Stimulated activated CD4-positive, alpha-beta T cell treated with anti-CD3 and anti-CD28 coated beads, TNF-alpha, amount 100 ng/mL, for 24 hours (primary cell): ENCODE measurements around the gene FRS3.

Experiments used
- DNase-seq, 3 experiments: peaks; one replicate each; pipeline ENCODE4 v3.0.0-alpha.2; 2020; ENCODE audit warnings: low read depth in 3 of 3

The FRS3 gene

DNA sequence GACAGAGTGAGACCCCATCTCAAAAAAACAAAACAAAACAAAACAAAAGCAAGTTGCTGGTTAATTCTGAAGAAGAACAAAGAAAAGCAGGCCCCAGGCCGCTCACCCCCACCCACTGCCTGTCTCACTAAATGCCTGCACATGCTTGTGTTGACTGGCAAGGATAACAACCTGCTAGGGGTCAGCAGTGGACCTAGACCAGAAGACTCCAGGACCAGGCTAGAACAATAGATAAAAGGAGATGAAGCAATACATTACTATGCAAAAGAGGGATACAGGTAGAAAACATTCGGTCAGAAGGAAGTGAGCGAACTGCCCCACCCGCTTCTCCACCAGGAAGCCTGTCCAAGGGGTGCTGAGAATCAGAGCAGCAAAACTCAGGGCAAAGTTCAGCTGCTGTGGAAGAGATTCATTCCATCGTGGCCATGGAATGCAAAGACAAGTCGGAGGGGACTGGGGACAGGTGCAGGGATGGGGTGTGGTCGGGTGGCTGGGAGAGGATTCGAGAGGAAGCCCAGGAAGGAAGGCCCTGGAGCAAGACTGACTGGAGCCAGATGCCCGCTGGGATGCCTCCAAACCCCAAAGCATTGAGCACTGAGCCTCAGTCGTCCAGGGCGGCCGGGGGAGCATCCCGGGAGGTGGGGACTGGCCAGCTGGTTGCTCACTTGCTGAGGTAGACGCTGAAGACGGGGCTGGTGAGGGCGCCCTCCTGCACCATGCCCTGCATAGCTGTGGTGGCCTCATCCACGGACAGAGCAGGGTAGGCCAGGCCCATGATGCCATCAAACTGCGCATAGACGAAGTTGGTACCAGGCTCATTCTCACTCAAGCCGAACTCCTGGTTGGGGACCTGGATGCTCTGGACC, 37.8 kb downstream of the FRS3 start:
- DNase-seq: no peak

DNA sequence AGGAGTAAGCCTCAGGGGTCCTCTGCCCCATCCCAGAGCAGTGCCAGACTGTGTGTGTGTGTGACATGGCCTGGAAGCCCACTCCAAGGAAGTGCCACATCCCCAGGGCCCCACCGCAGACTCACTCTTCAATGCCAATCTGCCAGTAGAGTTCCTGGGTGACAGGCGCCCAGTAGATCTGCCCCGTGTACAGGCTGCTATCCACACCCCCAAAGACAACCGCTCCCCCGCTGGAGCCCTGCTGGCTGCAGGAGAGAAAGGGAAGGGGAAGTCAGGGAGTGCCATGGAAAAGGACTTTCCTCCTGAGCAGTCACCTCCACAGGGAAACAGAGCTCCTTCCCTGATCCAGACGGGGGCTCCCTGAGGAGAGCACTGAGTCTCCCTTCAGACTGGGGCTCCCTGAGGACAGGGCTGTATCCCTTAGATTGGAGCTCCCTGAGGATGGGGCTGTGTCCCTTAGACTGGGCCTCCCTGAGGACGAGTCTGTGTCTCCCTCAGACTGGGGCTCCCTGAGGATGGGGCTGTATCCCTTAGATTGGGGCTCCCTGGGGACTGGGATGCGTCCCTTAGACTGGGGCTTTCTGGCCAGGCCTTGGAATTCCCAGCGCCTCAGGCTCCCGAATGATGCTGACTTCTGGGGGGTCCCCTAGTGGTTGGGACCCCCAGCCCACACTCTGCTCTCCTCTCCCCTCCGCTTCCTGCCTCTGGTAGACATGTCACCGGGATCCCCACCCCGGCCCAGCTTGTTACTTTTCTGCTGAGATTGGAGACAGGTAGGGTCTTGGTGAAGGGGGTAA, 39.1 kb downstream of the FRS3 start:
- DNase-seq: no peak

DNA sequence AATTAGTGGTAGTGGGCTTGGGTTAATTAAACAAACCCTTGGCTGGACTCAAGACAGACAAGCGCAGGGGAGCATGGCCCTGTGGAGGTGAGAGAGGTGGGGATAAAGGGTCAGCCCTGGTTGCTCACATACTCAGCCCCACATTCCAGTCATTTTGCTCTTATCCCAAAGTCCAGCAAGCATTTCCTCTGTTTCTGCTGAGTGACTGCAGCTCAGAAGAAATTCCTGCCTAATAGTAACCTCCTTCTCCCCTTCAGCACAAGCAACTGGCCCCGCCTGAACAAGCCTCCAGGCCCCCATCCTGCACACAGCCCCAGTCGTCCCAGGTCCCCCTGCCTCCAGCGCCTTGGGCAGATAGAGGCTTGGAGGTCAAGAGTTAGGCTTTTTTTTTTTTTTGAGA, 40.7 kb downstream of the FRS3 start:
- no peak for DNase-seq

DNA sequence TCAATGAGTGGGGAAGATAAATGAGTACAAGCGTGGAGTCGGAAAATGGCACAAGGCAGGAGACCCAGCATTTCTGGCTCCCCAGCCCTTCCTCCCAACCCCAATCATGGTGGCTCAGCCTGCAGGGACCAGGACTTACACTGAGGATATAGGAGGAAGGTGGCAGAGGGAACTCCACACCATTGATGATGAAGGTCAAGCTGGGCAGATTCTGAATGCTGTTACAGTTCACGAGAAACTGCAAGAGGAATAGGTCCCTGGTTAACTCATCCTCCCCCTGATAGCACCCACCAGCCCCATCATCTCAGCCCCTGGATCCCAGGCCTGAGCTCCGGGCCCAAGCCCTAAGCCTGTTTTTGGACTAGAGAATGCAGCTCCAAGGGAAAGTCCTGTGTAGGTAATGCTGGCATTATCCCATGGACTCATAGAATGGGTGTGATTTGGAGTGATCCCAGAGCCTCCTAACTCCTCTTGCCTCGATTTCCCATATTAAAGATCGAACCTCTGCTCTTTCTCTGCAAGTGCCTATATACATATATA, 42.0 kb downstream of the FRS3 start:
- DNase-seq: no peak

DNA sequence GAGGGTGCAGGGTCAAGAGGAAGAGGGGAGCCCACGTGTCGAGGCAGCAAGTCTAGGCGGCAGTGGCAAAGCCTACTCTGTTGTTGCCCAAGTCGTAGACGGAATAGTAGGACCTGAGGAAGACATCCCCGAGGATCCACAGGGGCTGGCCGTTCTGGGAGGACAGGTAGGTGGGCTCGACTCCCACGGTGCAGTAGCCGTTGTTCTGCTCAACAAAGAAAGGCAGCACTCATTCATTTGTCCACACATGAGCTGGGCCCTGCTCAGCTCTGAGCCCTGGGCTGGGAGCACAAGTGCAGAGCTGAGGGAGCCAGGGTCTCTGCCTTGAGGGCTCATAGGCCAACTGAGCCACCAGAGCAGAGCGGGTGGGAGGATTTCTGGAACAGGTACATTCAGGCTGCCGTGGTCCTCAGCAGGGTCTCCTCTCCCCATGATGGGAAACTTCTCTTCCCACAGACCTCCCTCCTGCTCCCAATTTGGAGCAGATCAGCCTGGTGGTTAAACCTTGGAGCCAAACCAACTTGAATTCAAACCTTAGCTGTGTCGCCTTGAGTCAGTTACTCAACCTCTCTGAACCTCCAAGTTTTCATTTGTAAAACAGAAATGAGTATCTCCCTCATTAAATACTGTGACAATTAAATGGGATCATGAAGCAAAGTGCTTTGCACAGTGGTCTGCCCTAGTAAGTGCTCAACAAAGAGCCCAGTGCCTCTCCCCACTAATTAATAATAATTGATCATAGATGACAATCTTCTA, 42.7 kb downstream of the FRS3 start:
- DNase-seq: no peak

DNA sequence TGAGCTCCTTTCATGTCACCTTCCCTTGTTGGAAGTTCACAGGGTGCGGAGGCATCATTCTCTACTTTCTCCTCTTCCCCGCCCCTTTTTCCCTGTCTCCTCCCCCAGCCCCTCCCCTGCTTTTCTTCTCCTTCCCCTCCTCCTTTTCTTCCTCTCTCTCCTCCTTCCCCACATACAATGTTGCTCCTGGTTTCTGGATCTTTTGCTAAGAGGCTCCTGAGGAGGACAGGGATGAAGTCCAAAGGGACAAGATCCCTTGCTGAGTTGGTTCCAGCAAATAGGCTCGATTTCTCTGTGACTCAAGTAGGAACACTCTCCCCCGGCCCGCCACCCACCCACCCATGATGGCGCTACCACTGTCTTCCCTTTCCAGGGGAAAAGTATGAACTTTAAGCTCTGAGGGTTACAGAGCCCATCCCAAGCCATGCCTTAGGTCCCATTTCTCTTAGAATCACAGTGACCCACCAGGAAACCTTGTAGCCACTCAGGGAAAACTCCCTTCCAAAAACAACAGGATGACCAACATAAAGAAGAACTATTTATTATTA, 43.4 kb downstream of the FRS3 start:
- DNase-seq: no peak

DNA sequence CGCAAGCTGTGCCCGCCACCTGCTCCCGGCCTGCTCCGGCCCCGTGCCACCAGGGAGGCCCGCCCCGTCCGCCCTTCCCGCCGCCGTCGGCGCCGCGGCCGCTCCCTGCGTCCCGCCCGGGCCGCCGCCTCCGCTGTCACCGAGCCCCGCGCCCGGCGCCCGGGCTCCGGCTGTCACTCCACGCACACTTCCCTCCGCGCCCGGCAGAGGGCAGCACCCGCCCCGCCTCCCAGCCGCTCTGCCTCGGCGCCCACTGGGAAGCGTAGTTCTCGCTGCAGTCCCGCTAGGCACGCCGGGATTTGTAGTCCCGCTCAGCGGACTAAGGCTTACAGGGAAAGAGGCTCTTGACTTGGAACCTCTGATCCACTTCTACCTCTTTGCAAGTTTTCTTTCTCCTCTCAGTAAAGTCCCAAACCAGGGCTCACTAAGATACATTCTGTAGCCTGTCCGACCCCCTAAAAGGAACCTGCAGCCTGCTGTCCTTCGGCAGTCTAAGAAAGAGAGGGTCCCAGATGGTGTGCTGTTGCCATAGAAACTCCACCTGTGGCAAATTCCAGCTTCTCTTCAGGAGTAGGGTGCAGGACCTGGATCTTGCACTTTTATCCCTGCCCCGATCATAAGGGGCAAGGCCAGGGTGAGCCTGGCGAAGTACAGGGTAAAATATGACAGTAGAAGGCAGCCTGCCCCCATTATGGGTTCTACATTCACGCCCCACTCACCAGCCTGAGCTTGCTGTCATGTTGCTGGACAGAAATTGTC, 44.1 kb downstream of the FRS3 start, which contains the start of gene TFEB:
TSS of gene TFEB (minus strand) at position 182 of the 759 bp plus-strand sequence. CDS start 44,395 bp downstream, outside the sequence.
- peak; percentile 91 to 93 (median 92) for DNase-seq

DNA sequence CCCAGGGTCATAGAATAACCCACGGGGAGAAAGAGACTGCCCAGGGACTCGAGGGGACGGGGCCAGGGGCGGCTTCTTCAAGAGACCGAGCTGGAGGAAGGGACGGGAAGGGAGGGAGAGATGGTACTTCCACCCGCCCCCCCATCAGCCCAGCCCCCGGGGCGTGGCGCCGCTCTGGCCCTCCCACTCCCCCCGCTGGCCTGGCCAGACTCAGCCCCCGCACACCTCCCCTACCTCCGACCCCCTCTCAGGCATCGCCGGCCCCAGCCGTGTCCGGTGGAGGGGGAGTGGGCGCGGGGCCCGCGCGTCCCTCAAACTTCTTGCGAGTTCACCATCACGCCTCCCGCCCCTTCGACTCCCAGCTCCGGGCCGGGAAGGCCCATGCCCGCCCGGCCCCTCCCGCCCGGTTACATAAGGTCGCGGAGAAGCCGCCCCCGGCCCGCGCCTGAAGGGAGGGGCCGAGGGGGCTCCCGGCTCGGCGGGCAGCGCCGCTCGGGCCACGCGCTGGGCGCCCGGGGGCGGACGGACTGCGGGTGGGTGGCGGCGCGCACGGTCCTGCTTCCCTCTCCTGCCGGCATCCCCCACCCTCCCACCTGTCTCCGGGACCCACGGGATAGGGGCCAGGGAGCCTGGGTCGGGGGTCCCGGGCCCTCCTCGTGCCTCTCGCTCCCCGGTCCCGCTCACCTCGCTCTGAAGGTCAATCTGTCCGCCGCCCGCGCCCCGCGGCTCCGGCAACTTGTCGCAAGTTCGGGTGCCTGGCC, 44.9 kb downstream of the FRS3 start:
- peak; percentile 37 to 66 (median 38) for DNase-seq

DNA sequence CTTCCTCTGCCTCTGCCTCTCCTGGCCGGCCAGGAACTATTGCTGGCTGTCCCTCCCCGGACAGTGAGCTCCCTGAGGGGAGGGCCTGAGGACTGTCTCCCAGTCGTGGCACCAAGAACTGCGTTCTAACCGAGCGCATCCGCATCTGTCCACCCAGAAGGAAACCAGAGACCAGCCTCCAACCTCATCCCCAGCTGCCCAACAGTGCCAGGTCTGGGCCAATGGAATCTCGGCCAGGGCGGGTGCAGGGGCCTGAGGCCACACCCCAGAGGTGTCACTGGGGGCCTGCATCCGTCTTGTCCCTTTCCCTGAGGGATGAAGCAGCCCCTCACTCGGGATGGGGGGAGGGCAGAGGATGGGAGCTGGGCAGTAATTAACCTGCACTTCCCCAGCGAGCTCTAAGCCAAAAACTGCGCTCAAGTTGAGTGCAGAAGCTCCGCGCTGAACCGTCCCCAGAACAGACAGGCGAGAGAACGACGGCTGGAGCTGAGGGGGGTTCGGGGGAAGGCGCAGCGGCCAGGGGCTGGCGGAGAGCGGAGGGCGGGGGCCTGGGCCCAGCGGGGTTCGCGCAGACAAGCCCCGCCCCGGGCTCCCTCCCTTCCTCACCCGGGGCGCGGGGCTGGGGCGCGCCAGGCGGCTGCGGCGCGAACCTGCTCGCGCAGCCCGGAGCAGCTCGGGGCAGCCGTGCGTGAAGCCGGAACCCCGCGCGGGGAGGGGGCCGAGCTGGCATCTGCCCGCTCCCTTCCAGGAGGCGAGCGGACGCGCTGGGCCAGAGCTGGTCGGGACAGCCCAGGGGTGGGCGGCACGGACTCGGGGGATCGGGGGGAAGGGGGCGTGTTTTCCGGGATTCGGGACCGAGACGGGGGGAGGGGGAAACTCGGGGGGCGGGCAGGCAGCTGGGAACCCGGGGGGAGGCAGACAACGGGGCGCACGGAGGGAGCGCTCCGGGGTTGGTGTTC, 45.7 kb downstream of the FRS3 start:
- peak in 2 of 3 experiments; percentile 37 to 51 for DNase-seq

DNA sequence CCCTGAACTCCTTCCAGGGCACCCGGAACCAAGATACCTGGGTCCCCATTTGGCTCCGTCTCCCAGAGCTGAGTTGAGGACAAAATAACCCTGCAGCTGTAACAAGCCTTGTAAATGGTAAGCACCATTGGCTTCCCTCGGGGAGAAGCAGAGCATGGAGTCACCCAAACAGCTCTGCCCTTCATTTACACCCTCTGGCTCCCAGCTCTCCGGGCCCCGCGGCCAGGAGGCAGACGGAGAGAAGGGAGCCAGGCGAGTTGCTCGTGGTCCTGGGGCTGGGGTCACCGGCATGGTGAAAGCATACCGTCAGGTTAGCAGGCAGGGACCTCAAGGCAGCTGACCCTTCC, 46.4 kb downstream of the FRS3 start:
- no peak for DNase-seq

DNA sequence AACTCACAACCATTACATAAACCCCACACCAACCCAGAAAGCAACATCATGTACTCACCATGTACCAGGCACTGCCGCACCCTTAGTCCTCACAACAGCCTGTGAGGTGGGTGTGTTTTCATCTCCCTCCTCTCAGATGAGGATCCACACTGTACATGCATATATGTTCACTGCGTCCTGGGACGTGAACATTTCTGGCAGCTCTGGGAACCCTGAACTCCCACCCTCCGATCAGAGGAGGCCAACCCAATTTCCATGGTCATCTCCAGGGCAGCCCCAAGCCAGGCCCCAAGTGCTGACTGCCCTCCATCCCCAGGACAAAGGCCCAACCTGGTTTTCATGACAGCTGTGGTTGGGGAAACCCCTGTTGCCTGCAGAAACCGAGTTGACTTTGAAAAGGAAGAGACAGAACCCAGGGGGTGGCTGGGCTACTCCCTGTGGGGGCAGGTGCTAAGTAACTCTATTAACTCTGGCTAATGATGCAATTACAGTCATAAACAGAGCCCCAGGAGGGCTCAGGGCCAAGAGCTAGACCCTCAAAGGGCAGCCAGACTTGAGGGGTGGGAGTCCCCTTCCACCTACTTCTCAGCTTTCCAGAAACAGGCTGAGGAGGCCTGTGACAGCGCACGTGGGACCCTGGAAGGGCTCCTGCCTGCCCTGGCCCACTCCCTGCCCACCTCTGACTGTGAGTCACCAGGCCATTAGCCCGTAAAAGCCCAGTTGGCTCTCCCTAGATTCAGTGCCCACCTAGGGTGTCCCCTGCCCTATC, 46.9 kb downstream of the FRS3 start:
- DNase-seq: peak; percentile 26 to 42 (median 37)

DNA sequence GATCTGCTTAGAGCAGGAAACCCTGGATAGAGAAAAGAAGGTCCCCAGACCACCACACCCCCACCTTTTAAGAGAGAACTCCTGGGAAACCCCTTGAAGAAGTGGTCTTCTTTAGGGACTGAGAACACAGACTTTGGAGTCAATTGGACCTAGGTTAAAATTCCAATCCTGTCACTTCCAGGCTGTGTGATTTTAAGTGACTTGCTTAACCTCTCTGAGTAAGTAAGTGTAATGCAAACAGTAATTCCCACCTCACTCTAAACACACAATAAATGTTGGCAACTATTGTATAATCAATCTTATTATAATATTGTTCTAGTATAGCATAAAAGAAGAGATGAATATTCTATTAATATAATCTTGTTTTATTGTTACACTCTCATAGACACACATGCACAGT, 47.6 kb downstream of the FRS3 start:
- DNase-seq: no peak

DNA sequence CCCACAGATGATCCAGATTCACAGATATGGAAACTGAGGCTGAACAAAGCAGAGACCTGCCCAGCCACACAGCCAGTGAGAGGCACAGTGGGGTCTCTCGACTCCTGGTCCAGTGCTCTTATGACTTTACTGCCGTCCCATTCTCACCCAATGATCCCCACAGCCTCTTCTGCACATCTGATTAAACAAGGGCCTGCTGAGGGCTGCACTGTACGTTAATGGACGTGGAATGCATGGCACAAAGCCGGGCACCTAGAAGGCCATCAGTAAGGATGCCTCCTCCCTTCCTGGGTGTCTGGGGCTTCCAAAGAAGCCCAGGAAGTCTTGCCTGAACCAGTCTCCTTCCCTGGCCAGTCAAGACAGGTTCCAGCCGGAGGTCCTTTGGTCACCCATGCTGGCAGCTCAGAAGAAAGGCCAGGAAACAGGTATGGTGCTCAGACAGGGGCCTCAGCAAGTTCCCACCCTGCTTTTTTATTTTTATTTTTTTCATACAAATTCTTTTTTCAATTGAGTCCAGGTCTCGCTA, 48.1 kb downstream of the FRS3 start:
- DNase-seq: no peak

DNA sequence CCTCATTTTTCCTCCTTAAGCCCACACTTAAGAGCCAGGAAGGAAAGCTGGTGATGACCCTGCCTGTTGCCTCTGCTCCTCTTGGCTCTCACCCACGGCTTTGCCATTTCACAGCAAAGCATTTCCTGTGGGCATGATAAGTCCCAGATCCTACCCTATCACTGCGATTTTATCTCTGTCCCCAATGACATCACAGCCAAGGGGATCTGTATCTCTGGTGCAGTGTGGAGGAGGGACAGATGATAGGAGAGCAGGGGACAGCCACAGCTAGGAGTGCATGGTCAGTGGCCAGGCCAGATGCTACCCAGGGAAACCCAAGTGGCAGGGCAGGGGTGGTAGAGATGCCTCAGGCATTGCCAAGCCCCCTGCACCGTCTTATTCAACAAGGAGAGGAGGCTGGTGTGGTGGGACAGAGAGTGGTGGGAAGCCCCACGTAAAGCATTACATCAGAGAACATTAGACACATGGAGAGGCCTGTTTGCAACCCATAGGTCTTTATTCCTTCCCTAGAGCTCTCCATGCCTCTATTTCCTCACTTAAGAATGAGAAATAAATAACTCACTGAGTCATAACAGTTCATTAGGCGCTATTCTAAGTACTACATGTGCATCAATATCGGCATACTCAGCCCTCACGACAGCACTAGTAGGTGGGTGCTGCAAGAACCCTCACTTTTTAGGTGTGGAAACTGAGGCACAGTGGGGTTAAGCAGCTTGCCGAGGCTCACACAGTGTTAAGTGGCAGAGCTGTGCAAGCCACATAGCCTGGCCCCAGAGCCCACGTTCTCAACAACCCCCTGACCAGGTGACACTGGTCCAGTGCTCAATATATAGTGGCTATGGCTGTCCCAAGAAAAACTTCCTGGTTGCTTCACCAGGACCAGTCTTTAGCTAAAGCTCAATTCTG, 48.9 kb downstream of the FRS3 start:
- DNase-seq: no peak

DNA sequence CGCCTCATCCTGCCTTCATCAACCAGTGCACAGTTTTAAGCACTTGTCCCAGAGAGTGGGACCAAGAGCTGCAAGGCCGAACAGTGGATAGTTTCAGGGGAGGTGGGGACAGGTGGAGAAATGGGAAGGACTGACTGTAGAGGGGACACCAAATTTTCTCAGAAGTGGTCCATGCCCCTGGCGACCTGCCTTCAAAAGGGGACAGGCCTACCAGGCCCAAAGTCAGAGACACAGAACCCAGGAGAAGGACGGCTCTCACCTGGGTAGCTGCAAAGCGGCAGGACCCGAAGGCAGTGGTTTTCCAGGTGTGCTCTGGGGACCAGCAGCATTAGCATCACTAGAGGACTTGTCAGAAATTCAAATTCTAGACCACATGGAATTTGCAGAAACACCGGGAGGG, 50.1 kb downstream of the FRS3 start:
- DNase-seq: no peak

DNA sequence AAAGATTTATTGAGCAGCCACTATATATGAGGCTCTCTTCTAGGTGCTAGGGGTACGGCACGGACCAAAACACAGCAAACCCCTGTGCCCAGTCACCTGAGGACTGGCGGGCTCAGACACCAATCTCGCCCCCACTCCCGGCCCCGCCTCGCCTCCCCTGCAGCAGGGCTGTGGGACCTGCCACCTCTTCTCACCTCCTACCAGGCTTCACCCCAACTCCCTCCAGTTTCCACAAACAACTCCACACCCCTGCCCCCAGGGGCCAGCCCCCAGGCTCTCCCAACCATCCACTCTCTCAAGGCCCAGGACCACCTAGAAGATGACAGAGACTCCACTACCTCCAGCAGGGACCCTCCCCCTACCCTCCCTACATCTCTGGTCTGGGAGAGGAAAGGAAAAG, 50.7 kb downstream of the FRS3 start:
- DNase-seq: no peak
